GM12865 (cell line): ENCODE measurements around the gene IGF2.

Experiments used
- DNase-seq: peaks from one replicate; pipeline ENCODE4 v3.0.0; 2010; ENCODE audit warnings: low read depth
- H3K4me3 ChIP-seq: 2 replicates; pipeline ENCODE4 v1.5.1; 2011; ENCODE audit warnings: mild to moderate bottlenecking, low read depth, low read length, control low read depth
- TF ChIP-seq, protein P1 (sequence below): IDR thresholded peaks from 2 replicates; pipeline ENCODE4 v1.5.1; 2011; ENCODE audit warnings: low read length, control low read depth, low read depth, inconsistent platforms; ENCODE audit not compliant: insufficient read depth; ENCODE audit errors: missing control alignments

Gene IGF2

DNA sequence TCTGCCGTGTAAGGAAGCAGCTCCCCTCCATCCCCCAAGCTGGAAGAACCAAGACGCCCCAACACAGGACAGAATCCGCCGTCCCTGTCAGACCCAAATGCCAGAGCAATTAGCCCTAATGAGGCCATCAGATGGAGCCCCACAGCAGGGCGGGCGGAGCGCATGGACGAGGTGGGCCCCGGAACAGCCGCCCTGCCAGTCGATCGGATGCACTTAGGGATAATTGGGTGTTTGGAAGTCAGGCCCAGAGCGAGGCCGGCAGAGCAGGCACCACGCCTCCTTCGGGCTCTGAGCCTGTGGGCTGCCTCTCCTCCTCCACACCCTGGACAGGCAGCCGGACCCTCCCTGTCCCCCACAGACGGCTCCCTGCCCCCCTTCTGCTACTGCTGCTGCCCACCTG is 37.9 kb upstream of the IGF2 start:
- no peak overlapping the region for H3K4me3 ChIP-seq
- no peak for DNase-seq
- TF ChIP-seq, protein P1, sequence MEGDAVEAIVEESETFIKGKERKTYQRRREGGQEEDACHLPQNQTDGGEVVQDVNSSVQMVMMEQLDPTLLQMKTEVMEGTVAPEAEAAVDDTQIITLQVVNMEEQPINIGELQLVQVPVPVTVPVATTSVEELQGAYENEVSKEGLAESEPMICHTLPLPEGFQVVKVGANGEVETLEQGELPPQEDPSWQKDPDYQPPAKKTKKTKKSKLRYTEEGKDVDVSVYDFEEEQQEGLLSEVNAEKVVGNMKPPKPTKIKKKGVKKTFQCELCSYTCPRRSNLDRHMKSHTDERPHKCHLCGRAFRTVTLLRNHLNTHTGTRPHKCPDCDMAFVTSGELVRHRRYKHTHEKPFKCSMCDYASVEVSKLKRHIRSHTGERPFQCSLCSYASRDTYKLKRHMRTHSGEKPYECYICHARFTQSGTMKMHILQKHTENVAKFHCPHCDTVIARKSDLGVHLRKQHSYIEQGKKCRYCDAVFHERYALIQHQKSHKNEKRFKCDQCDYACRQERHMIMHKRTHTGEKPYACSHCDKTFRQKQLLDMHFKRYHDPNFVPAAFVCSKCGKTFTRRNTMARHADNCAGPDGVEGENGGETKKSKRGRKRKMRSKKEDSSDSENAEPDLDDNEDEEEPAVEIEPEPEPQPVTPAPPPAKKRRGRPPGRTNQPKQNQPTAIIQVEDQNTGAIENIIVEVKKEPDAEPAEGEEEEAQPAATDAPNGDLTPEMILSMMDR: no peak

DNA sequence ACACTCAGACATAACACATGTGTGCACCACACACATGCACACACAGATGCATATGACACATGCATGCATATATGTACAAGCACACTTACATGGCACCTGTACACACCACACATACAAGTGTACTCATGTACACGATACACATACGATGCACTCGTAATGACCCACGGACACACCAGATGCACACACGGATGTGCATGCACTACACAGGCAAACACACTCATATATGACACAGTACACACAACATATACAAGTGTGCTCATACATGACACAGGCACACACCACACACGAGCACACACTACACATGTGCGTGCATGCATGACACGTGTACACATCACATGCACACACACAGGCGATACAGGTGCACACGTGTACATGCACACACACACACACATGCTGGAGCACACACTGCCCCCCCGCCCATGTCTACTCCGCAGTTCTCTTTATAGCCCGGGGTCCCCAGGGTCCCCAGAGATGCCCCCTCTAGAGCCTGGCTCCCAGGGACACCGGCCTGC is 37.3 kb upstream of the IGF2 start:
- no peak for DNase-seq
- TF ChIP-seq, protein P1: no peak
- H3K4me3 ChIP-seq: no peak overlapping the region

DNA sequence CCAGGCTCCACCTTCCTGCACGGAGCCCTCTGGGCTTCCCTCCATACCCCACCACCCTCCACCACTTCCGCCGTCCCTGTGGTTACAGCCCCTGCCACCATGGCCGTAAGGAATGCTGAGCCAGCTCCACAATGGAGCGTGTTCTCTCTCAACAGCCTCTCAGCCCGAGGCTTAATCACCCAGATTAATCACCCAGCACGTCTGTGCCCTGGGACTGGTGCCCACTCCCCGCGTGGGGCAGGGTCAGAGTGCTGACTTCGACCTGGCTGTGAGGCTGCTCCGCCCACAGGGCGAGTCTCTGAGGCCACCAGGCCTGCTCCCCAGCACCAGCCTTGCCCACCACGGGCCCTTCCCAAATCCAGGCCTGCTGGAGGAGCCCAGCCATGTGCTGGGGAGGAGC is 36.5 kb upstream of the IGF2 start:
- no peak overlapping the region for H3K4me3 ChIP-seq
- TF ChIP-seq, protein P1: no peak

DNA sequence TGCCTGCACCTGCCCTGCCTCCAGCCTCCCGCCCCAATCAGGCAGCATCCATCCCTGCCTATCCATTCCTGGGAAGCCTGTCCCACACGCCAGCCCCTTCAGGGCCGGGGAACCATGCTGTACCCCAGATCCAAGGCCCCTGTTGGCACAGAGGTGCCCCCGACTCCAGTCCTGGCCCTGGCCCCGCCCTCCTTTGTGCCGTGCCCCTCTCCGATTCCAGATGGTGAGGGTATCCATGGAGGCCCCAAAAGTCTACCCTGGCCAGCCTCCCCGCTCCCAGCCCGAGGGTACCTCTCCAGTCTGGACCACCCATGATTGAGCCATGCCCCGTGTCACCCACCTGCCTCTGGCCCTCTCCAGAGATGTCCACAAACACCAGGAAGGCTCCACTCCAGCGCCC is 35.2 kb upstream of the IGF2 start:
- H3K4me3 ChIP-seq: no peak overlapping the region
- TF ChIP-seq, protein P1: no peak
- DNase-seq: no peak

More for the DNA sequence above, 36.5 kb upstream of the IGF2 start:
- DNase-seq: no peak

DNA sequence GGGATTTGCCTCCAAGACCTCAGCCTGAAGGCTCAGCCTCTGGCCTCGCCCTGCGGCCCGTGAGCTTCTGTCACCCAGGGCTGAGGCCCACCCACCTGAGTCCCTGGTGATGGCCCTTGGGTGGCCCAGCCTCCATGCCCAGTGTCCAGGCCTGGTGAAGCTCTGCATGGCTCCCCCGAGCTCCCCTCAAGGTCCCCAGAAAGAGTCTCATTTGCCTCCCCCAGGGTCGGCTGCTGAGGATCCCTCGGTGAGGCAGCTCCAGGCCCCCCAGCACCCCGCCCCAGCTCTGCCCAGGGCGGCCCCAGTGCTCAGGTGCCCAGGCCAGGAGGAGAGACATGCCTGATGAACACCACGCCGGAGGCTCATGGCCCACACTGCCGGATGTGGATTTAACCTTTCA is 34.6 kb upstream of the IGF2 start:
- DNase-seq: no peak
- TF ChIP-seq, protein P1: no peak
- no peak overlapping the region for H3K4me3 ChIP-seq

DNA sequence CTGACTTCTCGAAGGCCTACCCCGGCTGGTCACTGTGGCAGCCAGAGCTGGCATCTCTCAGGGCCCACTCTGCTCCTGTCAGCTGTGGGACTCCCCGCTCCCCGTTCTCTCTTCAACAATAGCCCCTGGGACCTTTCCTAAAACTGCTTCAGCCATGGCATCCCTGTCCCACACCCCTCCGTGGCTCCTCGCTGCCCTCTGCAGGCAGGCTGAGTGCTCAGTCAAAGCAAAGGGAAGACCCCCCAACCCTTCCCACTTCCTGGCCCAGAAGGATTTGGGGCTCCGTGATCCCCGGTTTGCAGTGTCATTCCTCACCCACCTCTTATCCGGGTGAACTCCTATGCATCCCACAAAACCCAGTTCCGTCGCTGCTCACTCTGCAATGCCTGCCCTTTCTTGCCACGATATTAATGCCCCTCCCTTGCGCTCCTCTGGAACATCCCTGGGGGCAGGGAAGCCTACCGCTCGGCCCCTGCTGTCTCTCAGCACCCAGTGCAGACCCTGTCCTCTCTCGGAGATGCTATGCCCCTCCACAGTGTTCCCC is 34.0 kb upstream of the IGF2 start:
- no peak overlapping the region for H3K4me3 ChIP-seq
- TF ChIP-seq, protein P1: peak; percentile 16
- no peak for DNase-seq

DNA sequence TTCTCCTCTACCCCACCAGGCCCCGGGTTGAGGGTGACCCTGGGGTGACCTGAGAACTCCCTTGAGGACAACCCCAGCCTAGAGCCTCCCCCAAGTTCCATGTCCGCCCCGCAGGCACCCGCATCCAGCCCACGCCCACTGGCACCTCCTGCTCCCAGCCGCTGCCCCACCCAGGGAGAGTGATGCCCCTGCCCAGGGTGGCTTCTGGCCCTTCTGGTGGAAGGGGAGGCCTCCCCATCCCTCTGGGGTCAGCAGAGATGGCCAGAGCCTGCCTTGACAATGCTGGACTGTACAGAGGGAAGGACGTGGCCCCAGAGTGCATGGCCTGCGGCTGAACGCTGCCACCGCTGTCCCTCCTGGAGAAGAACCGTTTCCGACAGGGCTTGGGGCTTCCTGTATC is 33.5 kb upstream of the IGF2 start:
- no peak overlapping the region for H3K4me3 ChIP-seq
- TF ChIP-seq, protein P1: no peak
- no peak for DNase-seq
